Esophagus muscularis mucosa (tissue), 4 donors: ENCODE measurements around the gene TMEM176B. TPM values are rescaled to one million over a fixed set of nuclear protein-coding genes. Genes with fewer than 3 reads are reported as not detected.
A peak's percentile ranks its signal among the peaks of the same experiment; 100 is the strongest.

Experiments used
- DNase-seq: peaks from one replicate; pipeline ENCODE4 v3.0.0-alpha.2; 2017; ENCODE audit errors: extremely low spot score
- H3K27ac ChIP-seq, 4 donors: fragments of 200-600 bp; sonication (generic); replicated peaks in 1 of 4; 1 replicate in 3 of 4; 2 replicates in 1 of 4; pipeline ENCODE4 v1.5.1; 2016 to 2019; ENCODE audit warnings: mild to moderate bottlenecking in 1 of 4
- H3K27me3 ChIP-seq, 4 donors: fragments of 200-600 bp; sonication (generic); one replicate each; pipeline versions ENCODE4 v1.5.1 to v1.6.0; 2016 to 2019
- H3K36me3 ChIP-seq, 4 donors: fragments of 200-600 bp; sonication (generic); one replicate each; pipeline ENCODE4 v1.5.1; 2016 to 2019
- H3K4me1 ChIP-seq, 4 donors: fragments of 200-600 bp; sonication (generic); one replicate each; pipeline ENCODE4 v1.5.1; 2016 to 2019
- H3K4me3 ChIP-seq, 4 donors: fragments of 200-600 bp; sonication (generic); 1 replicate in 2 of 4; 2 replicates in 2 of 4; pipeline ENCODE4 v1.5.1; 2016 to 2019; ENCODE audit warnings: mild to moderate bottlenecking in 4 of 4, moderate library complexity in 1 of 4
- H3K9me3 ChIP-seq, 4 donors: fragments of 200-600 bp; sonication (generic); 1 replicate in 3 of 4; 2 replicates in 1 of 4; pipeline ENCODE4 v1.5.1; 2016 to 2019
- EP300 ChIP-seq: sonication (generic); formaldehyde crosslinking; IDR thresholded peaks from one replicate; pipeline ENCODE4 v1.6.1; 2017; ENCODE audit warnings: antibody characterized with exemption
- POLR2A ChIP-seq: fragments of 450-650 bp; IDR thresholded peaks from one replicate; pipeline ENCODE4 v1.6.1; 2017; ENCODE audit warnings: antibody characterized with exemption, moderate library complexity, mild to moderate bottlenecking, low read depth
- POLR2AphosphoS5 ChIP-seq, 2 donors: sonication (generic); formaldehyde crosslinking; IDR thresholded peaks; one replicate each; pipeline ENCODE4 v1.6.1; 2017; ENCODE audit warnings: antibody characterized with exemption in 2 of 2
- WGBS: methylation state at CpG from one replicate; pipeline ENCODE4 v1.1.5; 2018; 5-methylcytosine and 5-hydroxymethylcytosine counted together
- intact Hi-C: fragments of 100-400 bp; cut with DNase I; formaldehyde crosslinking; loops from one replicate; pipeline ENCODE4 v1.15.1; 2023
- total RNA-seq, 4 donors: library from RNA; depleted of rRNA; stranded (reverse); fragments of >200 nt; gene quantifications; one replicate each; pipeline versions ENCODE4 v1.1.0 to v1.2.1, GENCODE V29; 2016
- TF ChIP-seq, protein P1 (sequence below), 3 experiments: fragments of 200-600 bp in 2 of 3; fragments of 450-650 bp in 1 of 3; sonication (generic) in 2 of 3; IDR thresholded peaks; one replicate each; pipeline ENCODE4 v1.5.1; 2017 to 2019; ENCODE audit warnings: antibody characterized with exemption in 3 of 3, mild to moderate bottlenecking in 2 of 3, moderate library complexity in 1 of 3

Gene TMEM176B
- total RNA-seq, 4 donors from 2014 or later: 19.5 to 58.2 (median 54.1) TPM

DNA sequence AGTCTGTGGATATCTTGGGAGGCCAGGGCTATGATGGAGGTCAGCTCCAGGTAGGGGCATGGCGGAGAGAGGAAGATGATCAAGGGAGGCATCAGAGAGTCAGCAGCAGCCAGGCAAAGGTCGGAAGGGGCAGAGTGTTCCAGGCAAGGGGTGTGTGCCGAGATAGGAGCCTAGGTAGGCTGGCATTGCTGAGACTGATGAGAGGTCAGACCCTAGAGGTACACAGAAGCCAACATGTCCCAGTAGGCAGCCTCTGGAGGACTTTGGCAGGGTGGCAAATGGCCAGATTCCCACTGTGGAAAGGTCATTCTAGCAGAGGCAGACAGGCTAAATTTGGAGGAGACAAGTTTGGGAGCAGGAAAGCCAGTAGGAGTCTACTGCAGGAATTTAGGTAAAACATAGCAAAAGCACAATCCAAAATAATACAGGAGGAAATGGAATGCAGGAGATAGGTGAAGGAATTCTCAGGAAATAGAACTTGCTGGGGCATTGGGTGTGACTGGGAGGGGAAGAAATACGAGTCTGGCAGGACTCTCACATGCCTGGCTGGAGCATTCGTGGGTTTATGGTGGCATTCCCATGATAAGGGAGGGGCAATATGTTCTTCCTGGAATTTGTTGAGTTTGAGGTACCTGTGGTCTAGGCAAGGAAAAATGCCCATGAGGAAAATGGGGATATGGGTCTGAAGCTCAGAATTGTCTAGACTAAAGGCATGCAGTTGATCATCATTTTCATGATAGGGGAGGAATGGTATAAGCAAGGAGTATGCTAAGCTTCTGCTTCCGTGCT lies 26.1 kb upstream of the TMEM176B start:
- peak; percentile 66 for DNase-seq
- intact Hi-C loops: no loop called here
- peaks cover 0 to 9% (median 0%) of the 10 kb centered on the region in 4 donors for H3K4me1 ChIP-seq
- no peak overlapping the region for H3K27ac ChIP-seq
- no peaks in the 10 kb centered on the region for H3K9me3 ChIP-seq
- no peaks in the 10 kb centered on the region for H3K36me3 ChIP-seq
- TF ChIP-seq EP300 (no peak), POLR2A (no peak), POLR2AphosphoS5 (IDR thresholded peaks at IDR 0.05) (no peak)
- TF ChIP-seq, protein P1, sequence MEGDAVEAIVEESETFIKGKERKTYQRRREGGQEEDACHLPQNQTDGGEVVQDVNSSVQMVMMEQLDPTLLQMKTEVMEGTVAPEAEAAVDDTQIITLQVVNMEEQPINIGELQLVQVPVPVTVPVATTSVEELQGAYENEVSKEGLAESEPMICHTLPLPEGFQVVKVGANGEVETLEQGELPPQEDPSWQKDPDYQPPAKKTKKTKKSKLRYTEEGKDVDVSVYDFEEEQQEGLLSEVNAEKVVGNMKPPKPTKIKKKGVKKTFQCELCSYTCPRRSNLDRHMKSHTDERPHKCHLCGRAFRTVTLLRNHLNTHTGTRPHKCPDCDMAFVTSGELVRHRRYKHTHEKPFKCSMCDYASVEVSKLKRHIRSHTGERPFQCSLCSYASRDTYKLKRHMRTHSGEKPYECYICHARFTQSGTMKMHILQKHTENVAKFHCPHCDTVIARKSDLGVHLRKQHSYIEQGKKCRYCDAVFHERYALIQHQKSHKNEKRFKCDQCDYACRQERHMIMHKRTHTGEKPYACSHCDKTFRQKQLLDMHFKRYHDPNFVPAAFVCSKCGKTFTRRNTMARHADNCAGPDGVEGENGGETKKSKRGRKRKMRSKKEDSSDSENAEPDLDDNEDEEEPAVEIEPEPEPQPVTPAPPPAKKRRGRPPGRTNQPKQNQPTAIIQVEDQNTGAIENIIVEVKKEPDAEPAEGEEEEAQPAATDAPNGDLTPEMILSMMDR (IDR thresholded peaks at IDR 0.05): no peak
- peaks cover 0 to 5% (median 0%) of the 10 kb centered on the region in 4 donors for H3K27me3 ChIP-seq
- H3K4me3 ChIP-seq: no peak overlapping the region
- 75% methylated on average over 6 of the region's 6 CpGs for WGBS

DNA sequence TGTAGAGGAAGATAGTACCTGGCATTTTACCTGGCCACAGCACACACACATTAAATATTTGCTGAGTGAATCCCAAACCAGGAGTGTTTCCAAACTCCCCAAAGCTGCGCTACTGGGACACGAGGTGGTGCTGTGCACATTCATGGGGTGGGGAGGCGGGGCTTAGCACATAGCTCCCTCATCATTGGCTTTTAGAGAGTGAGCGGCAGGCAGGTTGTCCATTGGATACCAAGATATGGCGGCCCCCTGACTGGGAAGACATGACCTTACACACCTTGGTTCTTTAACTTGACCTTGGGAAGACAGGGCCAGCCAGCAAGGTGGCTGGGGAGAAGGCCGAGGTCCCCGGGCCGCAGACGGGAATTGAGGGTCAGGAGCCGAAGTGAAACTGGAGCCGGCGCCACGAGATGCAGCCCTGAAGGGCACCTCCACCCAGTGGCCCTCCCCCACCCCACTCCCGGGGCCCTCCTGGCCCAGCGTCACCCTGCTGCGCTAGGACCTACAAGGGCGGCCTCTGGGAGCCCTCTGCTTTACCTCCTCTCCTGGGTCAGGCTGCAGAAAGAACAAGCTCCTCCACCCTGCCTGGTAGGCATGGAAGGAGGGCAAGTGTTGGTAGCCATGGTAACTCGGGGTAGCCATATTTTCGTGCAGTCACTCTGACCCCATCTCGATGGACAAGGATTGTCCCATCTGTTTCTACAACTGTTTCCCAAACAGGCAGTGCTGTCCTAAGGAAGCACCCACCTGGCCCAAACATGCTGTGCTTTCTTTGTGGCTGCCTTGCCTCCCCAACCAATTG lies 24.4 kb upstream of the TMEM176B start:
- intact Hi-C loops: no loop called here
- Histone ChIP-seq H3K4me1 (peaks cover 0 to 9% (median 0%) of the 10 kb centered on the region in 4 donors), H3K36me3 (no peaks in the 10 kb centered on the region), H3K9me3 (no peaks in the 10 kb centered on the region), H3K27ac (no peak overlapping the region), H3K27me3 (no peaks in the 10 kb centered on the region), H3K4me3 (no peak overlapping the region)
- 92% methylated on average over 5 of the region's 20 CpGs for whole genome bisulfite sequencing
- DNase-seq: peak; percentile 79
- TF ChIP-seq, protein P1 (IDR thresholded peaks at IDR 0.05): no peak
- TF ChIP-seq EP300 (no peak), POLR2A (no peak), POLR2AphosphoS5 (IDR thresholded peaks at IDR 0.05) (no peak)

DNA sequence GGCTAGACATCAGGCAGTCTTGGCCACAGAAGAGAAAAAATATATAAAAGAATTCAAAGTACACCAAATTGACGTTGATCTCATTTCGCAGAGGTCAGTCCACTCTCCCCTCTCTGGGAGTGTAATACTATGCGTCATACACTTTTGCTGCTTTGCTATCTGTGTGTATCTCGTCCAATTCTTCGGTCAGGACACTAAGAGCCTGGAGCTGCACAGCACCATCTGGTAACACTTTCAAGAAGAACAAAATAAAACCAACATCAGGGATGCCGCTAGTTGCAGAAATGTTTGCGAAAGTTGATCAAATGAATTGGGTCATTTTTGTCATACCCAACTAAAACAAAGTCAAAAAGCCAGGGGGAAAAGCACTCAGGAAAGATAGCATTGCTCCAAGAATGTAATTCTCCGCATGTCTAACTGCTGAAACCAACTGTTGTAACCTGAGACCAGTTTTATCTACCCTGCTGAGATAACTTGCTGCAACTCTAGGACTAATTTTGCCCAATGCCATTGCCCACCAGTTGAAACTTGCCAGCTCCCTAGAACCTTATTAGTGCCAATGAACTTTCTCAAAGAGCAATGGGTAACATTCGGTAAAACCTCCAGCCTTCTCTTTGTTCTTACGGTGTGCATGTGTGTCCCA lies 23.4 kb upstream of the TMEM176B start:
- intact Hi-C loops: no loop called here
- Histone ChIP-seq H3K36me3 (no peaks in the 10 kb centered on the region), H3K4me1 (peaks cover 0 to 9% (median 0%) of the 10 kb centered on the region in 4 donors), H3K27me3 (no peaks in the 10 kb centered on the region), H3K9me3 (no peaks in the 10 kb centered on the region), H3K4me3 (no peak overlapping the region), H3K27ac (no peak overlapping the region)
- DNase-seq: peak; percentile 57
- TF ChIP-seq POLR2AphosphoS5 (IDR thresholded peaks at IDR 0.05) (no peak), POLR2A (no peak), EP300 (no peak)
- TF ChIP-seq, protein P1 (IDR thresholded peaks at IDR 0.05): no peak
- WGBS: 87% methylated on average over 10 of the region's 10 CpGs

DNA sequence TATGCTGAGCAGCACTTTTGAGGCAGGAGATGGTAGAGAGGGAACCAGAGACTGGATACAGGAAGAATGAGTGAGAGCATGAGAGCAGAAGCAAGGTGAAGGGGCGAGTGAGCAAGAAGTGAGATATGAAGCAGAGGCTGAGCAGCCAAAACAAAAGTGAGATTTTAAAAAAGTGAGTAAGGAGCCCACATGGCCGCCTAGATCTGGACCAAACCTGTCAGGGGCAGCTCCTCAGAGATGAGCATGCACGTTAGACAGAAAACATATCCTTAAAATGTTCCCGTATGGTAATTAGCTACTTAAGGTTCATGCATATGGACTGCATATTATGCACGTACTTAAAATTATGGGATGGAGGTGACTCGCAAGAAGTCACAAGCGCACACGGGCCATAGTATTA lies 22.9 kb upstream of the TMEM176B start:
- WGBS: 75% methylated on average over 8 of the region's 8 CpGs
- intact Hi-C loops: no loop called here
- Histone ChIP-seq H3K36me3 (no peaks in the 10 kb centered on the region), H3K4me1 (peaks cover 0 to 9% (median 0%) of the 10 kb centered on the region in 4 donors), H3K4me3 (no peak overlapping the region), H3K27me3 (no peaks in the 10 kb centered on the region), H3K9me3 (no peaks in the 10 kb centered on the region), H3K27ac (no peak overlapping the region)
- peak; percentile 50 for DNase-seq
- TF ChIP-seq POLR2AphosphoS5 (IDR thresholded peaks at IDR 0.05): no peak
- no peak for TF ChIP-seq EP300
- no peak for TF ChIP-seq POLR2A
- TF ChIP-seq, protein P1 (IDR thresholded peaks at IDR 0.05): no peak
